A673 (cell line): ENCODE results near the gene TEX30. TPM values are rescaled to one million over a fixed set of nuclear protein-coding genes. Genes with fewer than 3 reads are reported as not detected.
"Not testable (repeated sequence)": the region's sequence is repeated elsewhere in the genome, so short reads cannot be mapped to it uniquely, and the experiment has no call there.

Experiments
- BruUV-seq: library from RNA; stranded (reverse); fragments of 400-500 nt; replicated peaks from 2 replicates; lab custom pipeline; 2021; lab: Mats Ljungman, UMichigan
- CTCF ChIA-PET: fragments of 300-600 bp; sonication (Branson Sonifier 250); formaldehyde crosslinking; loops from one replicate; lab custom pipeline; 2022; ENCODE audit warnings: antibody characterized with exemption; lab: Charles Lee
- POLR2A ChIA-PET: fragments of 300-600 bp; sonication (Branson Sonifier 250); formaldehyde crosslinking; loops from one replicate; lab custom pipeline; 2022; ENCODE audit warnings: antibody characterized with exemption; ENCODE audit not compliant: low non-redundant PET; lab: Charles Lee
- DNase-seq: peaks from one replicate; pipeline ENCODE4 v3.0.0-alpha.2; 2015; ENCODE audit warnings: low spot score
- H3K27ac ChIP-seq: fragments of 200-600 bp; sonication (generic); 2 replicates; pipeline ENCODE4 v1.5.1; 2016; ENCODE audit warnings: mixed run types, low read depth, mild to moderate bottlenecking, mixed read lengths, antibody characterized with exemption, low read length; ENCODE audit not compliant: poor library complexity, severe bottlenecking
- H3K27me3 ChIP-seq: fragments of 200-600 bp; sonication (generic); replicated peaks from 2 replicates; pipeline ENCODE4 v1.6.1; 2017; ENCODE audit warnings: mixed run types, low read depth, mild to moderate bottlenecking, mixed read lengths, antibody characterized with exemption, low read length; ENCODE audit not compliant: insufficient read depth, poor library complexity
- H3K36me3 ChIP-seq: fragments of 200-600 bp; sonication (generic); 2 replicates; pipeline ENCODE4 v1.6.1; 2016; ENCODE audit warnings: mixed run types, mild to moderate bottlenecking, mixed read lengths, antibody characterized with exemption, low read length; ENCODE audit not compliant: insufficient read depth, poor library complexity, severe bottlenecking
- H3K4me1 ChIP-seq: fragments of 200-600 bp; sonication (generic); 2 replicates; pipeline ENCODE4 v1.6.1; 2017; ENCODE audit warnings: mixed run types, mild to moderate bottlenecking, mixed read lengths, antibody characterized with exemption, low read length; ENCODE audit not compliant: insufficient read depth, poor library complexity, severe bottlenecking
- H3K4me3 ChIP-seq: fragments of 200-600 bp; sonication (generic); 2 replicates; pipeline ENCODE4 v1.5.1; 2016; ENCODE audit warnings: low read depth, mixed run types, mild to moderate bottlenecking, mixed read lengths, low read length; ENCODE audit not compliant: poor library complexity, severe bottlenecking
- H3K9me3 ChIP-seq: fragments of 200-600 bp; sonication (generic); 2 replicates; pipeline ENCODE4 v1.6.1; 2016; ENCODE audit warnings: mixed run types, low read depth, mild to moderate bottlenecking, mixed read lengths, antibody characterized with exemption, low read length; ENCODE audit not compliant: poor library complexity, severe bottlenecking
- CTCF ChIP-seq: fragments of 300-800, 200-600 bp; sonication (generic); conservative IDR thresholded peaks from 2 replicates; pipeline ENCODE4 v1.5.1; 2017; ENCODE audit warnings: low read depth, mild to moderate bottlenecking, antibody characterized with exemption, low read length, moderate library complexity, mixed read lengths
- EZH2 ChIP-seq: fragments of 200-600 bp; sonication (generic); IDR thresholded peaks from 2 replicates; pipeline ENCODE4 v1.6.1; 2017; ENCODE audit warnings: borderline replicate concordance, low read depth, mild to moderate bottlenecking, mixed read lengths, antibody characterized with exemption, low read length; ENCODE audit not compliant: poor library complexity, severe bottlenecking
- intact Hi-C: fragments of 100-400 bp; cut with micrococcal nuclease; formaldehyde crosslinking; loops from one replicate; pipeline ENCODE4 v1.10.0; 2022; ENCODE audit not compliant: unreplicated experiment
- total RNA-seq: library from RNA; stranded (reverse); gene quantifications from 2 replicates; pipeline ENCODE4 v1.2.3, GENCODE V29; 2021

Gene TEX30
- total RNA-seq, 1 experiment from 2014 or later: 44.1 TPM

- TF ChIP-seq EZH2 (no peak), CTCF (no peak)
- DNase-seq: no peak
- peaks cover 8% of the 10 kb centered on the region for H3K36me3 ChIP-seq
- no peaks in the 10 kb centered on the region for H3K27me3 ChIP-seq
- H3K9me3 ChIP-seq: no peaks in the 10 kb centered on the region
- H3K4me3 ChIP-seq: no peak overlapping the region
- ChIA-PET POLR2A (no interaction called here), CTCF (no interaction called here)
- H3K4me1 ChIP-seq: no peaks in the 10 kb centered on the region
- intact Hi-C loops: no loop called here
- BruUV-seq: no TSS peak
- no peak overlapping the region for H3K27ac ChIP-seq
Observed at GRCh38 chr13:102788683-102789082, 15.1 kb upstream of the TEX30 start.

- no peak for DNase-seq
- no peak for TF ChIP-seq EZH2
- no peak for TF ChIP-seq CTCF
- Histone ChIP-seq H3K27me3 (no peaks in the 10 kb centered on the region), H3K36me3 (no peaks in the 10 kb centered on the region), H3K9me3 (no peaks in the 10 kb centered on the region), H3K4me3 (no peak overlapping the region), H3K27ac (no peak overlapping the region), H3K4me1 (no peaks in the 10 kb centered on the region)
- BruUV-seq: no TSS peak
- CTCF ChIA-PET: no interaction called here
- intact Hi-C loops: no loop called here
- POLR2A ChIA-PET: no interaction called here
Observed at GRCh38 chr13:102784483-102784882, 10.9 kb upstream of the TEX30 start.

- CTCF ChIA-PET: no interaction called here
- H3K27me3 ChIP-seq: no peaks in the 10 kb centered on the region
Observed at GRCh38 chr13:102781591-102781990, 8.0 kb upstream of the TEX30 start.

GRCh38 chr13:102780656-102781055 is 7.1 kb upstream of the TEX30 start:
- DNase-seq, H3K27me3 ChIP-seq, H3K27ac ChIP-seq, H3K36me3 ChIP-seq, intact Hi-C loops, BruUV-seq, POLR2A ChIA-PET, H3K4me3 ChIP-seq, H3K9me3 ChIP-seq, H3K4me1 ChIP-seq, CTCF ChIA-PET: not testable (repeated sequence)

More at GRCh38 chr13:102781591-102781990, 8.0 kb upstream of the TEX30 start:
- BruUV-seq: no TSS peak
- H3K27ac ChIP-seq: no peak overlapping the region
- no peak overlapping the region for H3K4me3 ChIP-seq
- TF ChIP-seq EZH2 (no peak), CTCF (no peak)
- H3K4me1 ChIP-seq: no peaks in the 10 kb centered on the region
- no peak for DNase-seq
- no peaks in the 10 kb centered on the region for H3K36me3 ChIP-seq
- intact Hi-C loops: no loop called here
- POLR2A ChIA-PET: no interaction called here
- no peaks in the 10 kb centered on the region for H3K9me3 ChIP-seq
